GM12878 (cell line): ENCODE measurements around the gene NUMB. TPM values are rescaled to one million over a fixed set of nuclear protein-coding genes. Genes with fewer than 3 reads are reported as not detected.
A peak's percentile ranks its signal among the peaks of the same experiment; 100 is the strongest.

Experiments
- ATAC-seq: fragments of 200-7000 bp; cut with Tn5 transposase; 3 replicates; pipeline ENCODE4 v1.9.1; 2020; ENCODE audit warnings: mild to moderate bottlenecking, moderate library complexity
- BruUV-seq: library from RNA; stranded (reverse); fragments of 400-500 nt; replicated peaks from 2 replicates; lab custom pipeline; 2021; lab: Mats Ljungman, UMichigan
- CTCF ChIA-PET: fragments of 300-600 bp; sonication (Branson Sonifier 250); formaldehyde crosslinking; extraction: SDS; loops from one replicate; lab custom pipeline; 2021; ENCODE audit warnings: inconsistent platforms; lab: Yijun Ruan, JAX
- POLR2A ChIA-PET: fragments of 350-600 bp; formaldehyde crosslinking; extraction: SDS; loops from one replicate; lab custom pipeline; 2021; ENCODE audit warnings: inconsistent platforms; lab: Charles Lee
- RAD21 ChIA-PET: fragments of 300-600 bp; sonication (Branson Sonifier 250); formaldehyde crosslinking; loops from one replicate; lab custom pipeline; 2023; ENCODE audit warnings: antibody characterized with exemption; ENCODE audit not compliant: unreplicated experiment; lab: Charles Lee
- SMC1A ChIA-PET: fragments of 300-600 bp; sonication (Branson Sonifier 250); formaldehyde crosslinking; loops from one replicate; lab custom pipeline; 2023; ENCODE audit not compliant: unreplicated experiment, uncharacterized antibody; lab: Charles Lee
- DNase-seq: peaks from one replicate; pipeline ENCODE4 v3.0.0-alpha.2; 2011; ENCODE audit warnings: low read depth, low spot score
- FAIRE-seq: peaks from 3 replicates; lab custom pipeline; 2011; peaks lifted over from hg19 to GRCh38; lab: Jason Lieb, UNC
- H2AFZ ChIP-seq: 2 replicates; pipeline ENCODE4 v1.6.0; 2011; ENCODE audit warnings: low read depth, low read length, control low read depth; ENCODE audit not compliant: control insufficient read depth
- H3K27ac ChIP-seq: 2 replicates; pipeline ENCODE4 v1.5.1; 2011; ENCODE audit warnings: control low read depth; ENCODE audit not compliant: control insufficient read depth, insufficient read depth
- H3K27me3 ChIP-seq, 2 experiments: replicated peaks in 1 of 2; 2 replicates each; pipeline versions ENCODE4 v1.6.0 to v1.6.1; 2011; ENCODE audit warnings: low read length in 1 of 2; ENCODE audit not compliant: control insufficient read depth in 2 of 2, insufficient read depth in 2 of 2
- H3K36me3 ChIP-seq, 2 experiments: 2 replicates each; pipeline ENCODE4 v1.5.1; 2011; ENCODE audit warnings: low read length in 1 of 2; ENCODE audit not compliant: control insufficient read depth in 2 of 2, insufficient read depth in 2 of 2
- H3K4me1 ChIP-seq: 2 replicates; pipeline ENCODE4 v1.6.1; 2011; ENCODE audit warnings: mild to moderate bottlenecking, low read length, moderate library complexity, mixed read lengths; ENCODE audit not compliant: control insufficient read depth, insufficient read depth
- H3K4me2 ChIP-seq: 2 replicates; pipeline ENCODE4 v1.6.0; 2011; ENCODE audit warnings: control low read depth; ENCODE audit not compliant: control insufficient read depth, insufficient read depth
- H3K4me3 ChIP-seq: fragments of 200-600 bp; sonication (generic); 2 replicates; pipeline ENCODE4 v1.5.1; 2016
- H3K79me2 ChIP-seq: 2 replicates; pipeline ENCODE4 v1.6.0; 2011; ENCODE audit warnings: low read length; ENCODE audit not compliant: control insufficient read depth, insufficient read depth
- H3K9ac ChIP-seq: 2 replicates; pipeline ENCODE4 v1.8.0; 2011; ENCODE audit warnings: low read length, control low read depth, mixed read lengths; ENCODE audit not compliant: control insufficient read depth, insufficient read depth
- H3K9me3 ChIP-seq: replicated peaks from 3 replicates; pipeline ENCODE4 v1.5.1; 2011; ENCODE audit warnings: mild to moderate bottlenecking, low read length; ENCODE audit not compliant: control insufficient read depth, insufficient read depth
- H4K20me1 ChIP-seq: 2 replicates; pipeline ENCODE4 v1.6.0; 2011; ENCODE audit not compliant: control insufficient read depth, insufficient read depth
- BHLHE40 ChIP-seq, 2 experiments: fragments of 450-650 bp in 1 of 2; IDR thresholded peaks; 2 replicates each; pipeline ENCODE4 v1.6.1; 2011 to 2017; ENCODE audit warnings: low read depth in 2 of 2, borderline replicate concordance in 1 of 2, improper control_type of control experiment in 1 of 2, low read length in 1 of 2, mild to moderate bottlenecking in 1 of 2
- EED ChIP-seq: sonication (generic); IDR thresholded peaks from 2 replicates; pipeline ENCODE4 v1.6.1; 2016; ENCODE audit warnings: antibody characterized with exemption, low read depth
- ETV6 ChIP-seq, 2 experiments: fragments of 450-650 bp in 1 of 2; IDR thresholded peaks in 1 of 2; conservative IDR thresholded peaks in 1 of 2; 2 replicates each; pipeline ENCODE4 v1.6.1; 2014; ENCODE audit warnings: antibody characterized with exemption in 1 of 2, borderline replicate concordance in 1 of 2, low read depth in 1 of 2, mild to moderate bottlenecking in 1 of 2, moderate library complexity in 1 of 2
- NFYB ChIP-seq: IDR thresholded peaks from 2 replicates; pipeline ENCODE4 v1.6.1; 2011; ENCODE audit warnings: low read depth, mild to moderate bottlenecking, low read length, improper control_type of control experiment, moderate library complexity; ENCODE audit not compliant: insufficient read depth
- SUZ12 ChIP-seq: fragments of 200-600 bp; sonication (generic); IDR thresholded peaks from one replicate; pipeline ENCODE4 v1.6.1; 2018; ENCODE audit warnings: antibody characterized with exemption, mild to moderate bottlenecking; ENCODE audit not compliant: unreplicated experiment
- WGBS: methylation state at CpG from one replicate; pipeline ENCODE4 v1.1.6; 2016; ENCODE audit warnings: low lambda C conversion rate; ENCODE audit not compliant: insufficient replicate concordance, insufficient coverage; ENCODE audit errors: missing lambda C conversion rate; 5-methylcytosine and 5-hydroxymethylcytosine counted together
- in situ Hi-C: fragments of 300-500 bp; cut with MboI; formaldehyde crosslinking; loops from 9 replicates; pipeline ENCODE4 v1.14.3; 2018; ENCODE audit warnings: mixed read lengths
- intact Hi-C: fragments of 100-400 bp; cut with micrococcal nuclease; formaldehyde crosslinking; loops from one replicate; pipeline ENCODE4 v1.14.2; 2022; ENCODE audit not compliant: unreplicated experiment
- polyA plus RNA-seq, 11 experiments: library from polyadenylated mRNA; depleted of rRNA in 4 of 11; unstranded in 6 of 11; stranded (reverse) in 5 of 11; fragments of >200 nt; fragmentation: Nextera tagmentation in 4 of 11; fragmentation: Illumina TruSeq in 1 of 11; extraction: Ambion mirVana in 4 of 11; extraction: Trizol in 1 of 11; gene quantifications; 1 replicate in 1 of 11; 2 replicates in 10 of 11; pipeline versions ENCODE4 v1.2.1 to v1.2.3, GENCODE V29; 2011 to 2016; ENCODE audit warnings: inconsistent platforms in 2 of 11, missing spikeins in 2 of 11, low read depth in 1 of 11
- total RNA-seq, 4 experiments: library from RNA; depleted of rRNA in 3 of 4; stranded (reverse); fragments of >200 nt in 3 of 4; fragmentation: Illumina TruSeq in 1 of 4; extraction: Trizol in 1 of 4; gene quantifications; 2 replicates each; pipeline versions ENCODE4 v1.2.1 to v1.2.3, GENCODE V29; 2013 to 2021
- TF ChIP-seq, protein P1 (sequence below): fragments of 450-650 bp; IDR thresholded peaks from 2 replicates; pipeline ENCODE4 v1.6.1; 2017; ENCODE audit warnings: mild to moderate bottlenecking
- TF ChIP-seq, protein P2 (sequence below): fragments of 450-650 bp; IDR thresholded peaks from 2 replicates; pipeline ENCODE4 v1.6.1; 2018; ENCODE audit warnings: mild to moderate bottlenecking, low read depth, moderate library complexity; ENCODE audit not compliant: partially characterized antibody

Gene NUMB
- total and polyA plus RNA-seq, 10 of the 15 experiments (the other 5 are each of a cell fraction or from before 2014, with no cell fraction given): 22.0 to 147 (median 48.9) TPM

DNA sequence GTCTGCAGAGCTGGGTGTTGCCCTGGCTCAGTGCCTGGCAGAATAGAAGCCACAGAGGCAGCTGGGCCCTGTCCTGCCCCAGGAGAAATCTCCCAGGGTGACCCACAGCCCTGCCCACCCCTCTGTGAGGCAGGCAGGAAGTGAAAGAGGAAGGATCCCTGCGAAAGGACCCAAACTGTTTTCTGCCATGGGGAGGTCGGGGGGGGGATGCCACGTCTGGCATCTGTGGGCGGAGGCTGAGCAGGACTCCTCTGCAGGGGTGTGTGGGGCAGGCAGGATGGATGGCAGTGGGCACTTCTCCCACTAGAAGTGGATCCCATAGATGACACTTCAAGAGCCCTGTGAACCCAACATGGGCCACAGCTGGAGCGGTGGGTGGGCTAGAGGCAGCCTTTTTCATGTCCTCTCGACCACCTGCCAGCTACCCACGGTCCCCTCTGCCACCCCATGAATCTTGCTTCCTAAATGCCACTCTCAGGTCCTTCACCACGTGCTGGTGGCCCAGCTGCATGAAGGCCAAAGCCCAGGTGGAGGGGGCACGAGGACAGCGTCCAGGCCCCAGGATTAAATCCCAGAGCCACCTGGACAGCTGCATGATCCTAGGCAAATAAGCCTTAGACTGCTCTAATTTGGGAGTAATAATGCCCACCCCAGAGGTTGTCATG lies 217.4 kb downstream of the NUMB start (continued):
- TF ChIP-seq EED: peak; percentile 63; the same call in 1 of the 2 replicates

DNA sequence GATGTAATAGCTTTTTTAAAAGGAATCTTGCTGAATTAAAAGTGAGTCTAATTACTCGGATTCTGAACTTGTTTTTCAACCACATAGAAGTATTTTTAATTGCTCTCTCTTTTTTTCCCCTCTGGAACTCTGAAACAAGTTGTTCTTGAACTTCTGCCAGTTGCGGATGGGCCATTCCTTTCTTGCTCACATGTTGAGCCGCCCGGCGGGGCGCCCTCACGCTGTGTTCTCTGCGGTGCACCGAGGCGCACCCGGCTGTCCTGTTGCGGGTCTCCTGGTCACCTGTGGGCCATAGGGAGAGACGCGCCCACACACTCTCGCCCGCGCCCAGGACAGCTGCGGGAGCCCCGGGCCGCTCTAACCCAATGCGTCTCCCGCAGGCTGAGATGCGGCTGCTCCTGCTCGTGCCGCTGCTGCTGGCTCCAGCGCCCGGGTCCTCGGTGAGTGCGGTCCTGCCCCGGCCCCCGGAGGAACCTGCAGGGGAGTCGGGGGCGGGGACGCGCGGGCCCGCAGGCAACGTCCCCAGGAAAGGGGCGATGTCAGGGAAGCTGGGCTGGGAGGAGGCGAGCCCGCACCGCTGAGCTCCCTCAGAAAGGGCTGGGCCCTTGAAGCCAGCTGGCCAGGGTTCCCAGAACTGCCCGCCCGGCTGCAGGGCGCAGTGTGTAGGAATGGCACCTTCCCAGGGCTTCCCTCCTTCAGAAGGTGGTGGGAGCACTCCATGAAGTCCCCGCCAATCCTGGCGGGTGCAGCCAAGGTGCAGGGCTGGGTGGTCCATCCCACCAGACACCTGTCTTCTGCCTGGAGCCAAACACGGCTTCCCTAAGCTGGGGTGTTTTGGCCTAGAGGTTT lies 218.7 kb downstream of the NUMB start:
- FAIRE-seq (no peak), DNase-seq (no peak), ATAC-seq (no peak)
- no peak overlapping the region for H2AFZ ChIP-seq
- in situ Hi-C loops: no loop called here
- ChIA-PET POLR2A (interaction anchor here (1.3 to 1.4 kb wide), 2 partner anchors 17 to 47 kb away, joined by 3 to 4 read pairs; no protein-coding TSS in a partner anchor), CTCF (interaction anchor here (0.7 to 1.1 kb wide), 2 partner anchors 15 to 232 kb away, joined by 4 read pairs; no protein-coding TSS in a partner anchor), SMC1A (interaction anchor here (1.1 to 2.0 kb wide), 2 partner anchors 16 to 50 kb away, joined by 3 to 8 read pairs; no protein-coding TSS in a partner anchor), RAD21 (interaction anchor here (0.8 kb wide), 1 partner anchor 51 kb away, joined by 3 read pairs; no protein-coding TSS in a partner anchor)
- 0 out of 2 replicates have a peak, but pooled peaks cover 4% of the 10 kb centered on the region for H4K20me1 ChIP-seq
- no peak overlapping the region for H3K9ac ChIP-seq
- no peak overlapping the region for H3K27ac ChIP-seq
- intact Hi-C loops: no loop called here
- no peaks in the 10 kb centered on the region for H3K36me3 ChIP-seq
- no peak overlapping the region for H3K4me2 ChIP-seq
- WGBS: 37% methylated on average over 46 of the region's 48 CpGs
- peaks cover 47% of the 10 kb centered on the region for H3K4me1 ChIP-seq
- no peaks in the 10 kb centered on the region; the same call in 2 of the 3 replicates for H3K9me3 ChIP-seq
- no TSS peak for BruUV-seq
- no peaks in the 10 kb centered on the region for H3K79me2 ChIP-seq
- TF ChIP-seq, protein P1, sequence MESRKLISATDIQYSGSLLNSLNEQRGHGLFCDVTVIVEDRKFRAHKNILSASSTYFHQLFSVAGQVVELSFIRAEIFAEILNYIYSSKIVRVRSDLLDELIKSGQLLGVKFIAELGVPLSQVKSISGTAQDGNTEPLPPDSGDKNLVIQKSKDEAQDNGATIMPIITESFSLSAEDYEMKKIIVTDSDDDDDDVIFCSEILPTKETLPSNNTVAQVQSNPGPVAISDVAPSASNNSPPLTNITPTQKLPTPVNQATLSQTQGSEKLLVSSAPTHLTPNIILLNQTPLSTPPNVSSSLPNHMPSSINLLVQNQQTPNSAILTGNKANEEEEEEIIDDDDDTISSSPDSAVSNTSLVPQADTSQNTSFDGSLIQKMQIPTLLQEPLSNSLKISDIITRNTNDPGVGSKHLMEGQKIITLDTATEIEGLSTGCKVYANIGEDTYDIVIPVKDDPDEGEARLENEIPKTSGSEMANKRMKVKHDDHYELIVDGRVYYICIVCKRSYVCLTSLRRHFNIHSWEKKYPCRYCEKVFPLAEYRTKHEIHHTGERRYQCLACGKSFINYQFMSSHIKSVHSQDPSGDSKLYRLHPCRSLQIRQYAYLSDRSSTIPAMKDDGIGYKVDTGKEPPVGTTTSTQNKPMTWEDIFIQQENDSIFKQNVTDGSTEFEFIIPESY: no peak
- TF ChIP-seq, protein P2, sequence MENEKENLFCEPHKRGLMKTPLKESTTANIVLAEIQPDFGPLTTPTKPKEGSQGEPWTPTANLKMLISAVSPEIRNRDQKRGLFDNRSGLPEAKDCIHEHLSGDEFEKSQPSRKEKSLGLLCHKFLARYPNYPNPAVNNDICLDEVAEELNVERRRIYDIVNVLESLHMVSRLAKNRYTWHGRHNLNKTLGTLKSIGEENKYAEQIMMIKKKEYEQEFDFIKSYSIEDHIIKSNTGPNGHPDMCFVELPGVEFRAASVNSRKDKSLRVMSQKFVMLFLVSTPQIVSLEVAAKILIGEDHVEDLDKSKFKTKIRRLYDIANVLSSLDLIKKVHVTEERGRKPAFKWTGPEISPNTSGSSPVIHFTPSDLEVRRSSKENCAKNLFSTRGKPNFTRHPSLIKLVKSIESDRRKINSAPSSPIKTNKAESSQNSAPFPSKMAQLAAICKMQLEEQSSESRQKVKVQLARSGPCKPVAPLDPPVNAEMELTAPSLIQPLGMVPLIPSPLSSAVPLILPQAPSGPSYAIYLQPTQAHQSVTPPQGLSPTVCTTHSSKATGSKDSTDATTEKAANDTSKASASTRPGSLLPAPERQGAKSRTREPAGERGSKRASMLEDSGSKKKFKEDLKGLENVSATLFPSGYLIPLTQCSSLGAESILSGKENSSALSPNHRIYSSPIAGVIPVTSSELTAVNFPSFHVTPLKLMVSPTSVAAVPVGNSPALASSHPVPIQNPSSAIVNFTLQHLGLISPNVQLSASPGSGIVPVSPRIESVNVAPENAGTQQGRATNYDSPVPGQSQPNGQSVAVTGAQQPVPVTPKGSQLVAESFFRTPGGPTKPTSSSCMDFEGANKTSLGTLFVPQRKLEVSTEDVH: no peak
- TF ChIP-seq ETV6 (conservative IDR thresholded peaks at IDR 0.05 in 1 of 2, IDR thresholded peaks at IDR 0.05 in 1 of 2; ENCODE audit: borderline replicate concordance in 1 of 2, low read depth in 1 of 2) (no peak), BHLHE40 (IDR thresholded peaks at IDR 0.05; ENCODE audit: borderline replicate concordance in 1 of 2, low read depth in 2 of 2, low read length in 1 of 2) (peak in 1 of 2 experiments; percentile 7; a peak in 1 of 4 replicates), SUZ12 (peak; percentile 93), NFYB (no peak)
- H3K27me3 ChIP-seq: peaks cover 8 to 26% of the 10 kb centered on the region in 2 experiments
- H3K4me3 ChIP-seq: no peak overlapping the region
